NCI-H1092 treated with DMSO at 0.1 percent for 48 hours (cell line): Measurements from ENCODE around the gene SLC39A1.

Source experiments
- DNase-seq: peaks from one replicate; lab custom pipeline; 2025; lab: John Stamatoyannopoulos, UW

SLC39A1 gene

GRCh38 chr1:153977250-153978240, 14.2 kb upstream of the SLC39A1 start, which contains the start of gene JTB:
Gene JTB, minus strand, starts transcription at chr1:153977674. Its CDS starts 422 bp downstream, at chr1:153977252.
- DNase-seq: peak; percentile 87

GRCh38 chr1:153976819-153977249, 13.5 kb upstream of the SLC39A1 start:
- no peak for DNase-seq

DNA sequence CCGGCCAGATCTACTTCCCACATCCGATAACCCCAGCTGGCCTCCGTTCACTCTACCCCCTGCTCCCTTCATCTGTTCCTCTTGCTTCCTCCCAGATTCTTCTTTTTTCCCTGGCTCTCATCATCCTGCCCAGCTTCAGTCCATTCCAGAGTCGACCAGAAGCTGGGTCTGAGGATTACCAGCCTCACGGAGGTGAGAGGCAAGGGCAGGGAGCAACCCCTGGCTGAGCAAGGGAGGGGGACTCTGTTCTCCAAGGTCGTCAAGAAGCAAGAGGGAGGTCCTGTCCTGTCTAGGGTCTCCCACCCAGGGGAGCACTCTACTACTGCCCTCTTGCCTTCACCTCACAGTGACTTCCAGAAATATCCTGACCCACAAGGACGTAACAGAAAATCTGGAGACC, 10.2 kb upstream of the SLC39A1 start:
- DNase-seq: no peak

DNA sequence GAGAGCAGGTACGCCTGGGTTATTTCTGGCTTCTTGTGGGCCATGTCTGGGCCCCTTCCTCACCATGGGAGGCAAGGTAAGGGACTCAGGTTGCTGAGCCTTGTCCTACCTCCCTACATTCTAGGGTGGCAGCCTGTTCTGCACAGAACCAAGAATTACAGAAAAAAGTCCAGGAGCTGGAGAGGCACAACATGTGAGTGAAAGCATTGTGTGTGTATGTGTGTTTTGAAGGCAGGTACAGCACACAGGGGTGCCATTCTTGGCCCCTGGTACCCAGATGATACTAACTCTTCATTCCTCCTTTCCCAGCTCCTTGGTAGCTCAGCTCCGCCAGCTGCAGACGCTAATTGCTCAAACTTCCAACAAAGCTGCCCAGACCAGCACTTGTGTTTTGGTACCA, 9.7 kb upstream of the SLC39A1 start:
- DNase-seq: no peak

GRCh38 chr1:153970346-153970745, 7.0 kb upstream of the SLC39A1 start:
- DNase-seq: no peak

- no peak for DNase-seq
These were observed 5.6 kb upstream of the SLC39A1 start for GRCh38 chr1:153968972-153969371.

DNA sequence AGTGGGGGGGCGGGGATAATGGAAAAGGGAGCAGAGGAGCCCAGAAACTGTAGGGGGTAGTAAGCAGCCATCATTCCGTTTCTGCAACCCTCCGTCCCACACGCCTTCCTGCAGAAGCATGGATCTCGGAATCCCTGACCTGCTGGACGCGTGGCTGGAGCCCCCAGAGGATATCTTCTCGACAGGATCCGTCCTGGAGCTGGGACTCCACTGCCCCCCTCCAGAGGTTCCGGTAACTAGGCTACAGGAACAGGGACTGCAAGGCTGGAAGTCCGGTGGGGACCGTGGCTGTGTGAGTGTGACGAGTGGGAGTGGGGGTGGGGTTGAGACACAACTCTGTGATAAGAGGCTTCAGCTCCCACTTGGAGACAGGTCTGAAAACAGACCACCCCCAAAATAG, 5.1 kb upstream of the SLC39A1 start:
- peak; percentile 55 for DNase-seq

DNA sequence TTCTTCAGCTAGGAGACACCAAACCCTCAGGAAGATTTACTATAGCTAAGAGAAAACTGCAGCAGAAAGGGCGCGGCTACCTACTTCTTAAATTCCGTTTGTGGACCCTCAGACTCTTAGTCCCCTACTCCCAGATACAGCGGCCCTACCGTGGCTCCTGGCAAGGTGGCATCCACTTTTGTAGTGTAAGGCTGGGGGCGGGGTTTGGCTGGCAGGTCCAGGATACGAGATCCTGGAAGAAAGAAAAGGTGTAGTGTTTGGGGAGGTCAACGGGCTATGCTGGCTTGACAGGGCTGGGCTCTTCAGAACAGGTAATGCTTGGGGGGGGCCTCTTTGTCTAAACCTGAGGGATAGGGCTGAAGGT, 4.6 kb upstream of the SLC39A1 start:
- DNase-seq: no peak

DNA sequence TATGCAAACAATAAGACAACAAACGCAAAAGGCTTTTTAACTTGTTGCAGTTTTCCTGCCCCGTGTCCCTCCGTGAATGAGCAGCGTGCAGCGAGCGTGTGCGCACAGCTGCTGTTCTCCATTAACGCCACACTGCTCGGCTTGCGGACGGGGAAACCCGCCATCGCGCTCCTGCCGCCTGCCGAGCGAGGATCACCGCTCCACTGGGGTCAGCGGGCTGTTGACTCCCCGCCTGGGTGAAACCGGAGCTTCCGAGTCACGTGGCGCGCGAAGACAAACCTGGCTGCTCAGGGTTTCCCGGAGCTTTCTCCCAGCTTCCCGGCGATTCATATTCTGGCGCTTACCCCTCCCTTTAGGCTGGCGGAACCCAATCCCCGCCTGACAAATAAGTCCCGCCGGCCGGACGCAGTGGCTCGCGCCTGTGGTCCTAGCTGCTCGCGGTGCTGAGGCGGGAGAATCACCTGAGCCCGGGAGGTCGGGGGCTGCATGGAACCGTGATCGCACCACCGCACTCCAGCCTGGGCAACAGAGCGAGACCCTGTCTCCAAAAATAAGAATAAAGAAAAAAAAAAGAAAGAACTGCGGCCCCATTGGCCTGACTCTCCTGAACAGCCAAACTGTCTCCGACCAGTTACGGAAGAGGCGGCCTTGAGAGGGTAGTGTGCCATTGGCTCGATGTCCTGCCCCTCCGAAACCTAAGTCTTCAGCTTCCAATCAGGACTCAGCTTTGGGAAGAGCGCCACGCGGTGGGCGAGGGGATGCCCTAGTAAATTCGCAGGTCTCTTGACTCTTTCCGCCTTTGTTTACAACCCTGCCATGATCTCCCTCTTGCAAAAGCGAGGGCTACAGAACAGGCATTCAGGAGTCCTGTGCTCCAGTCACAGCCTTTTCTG, 4.0 kb upstream of the SLC39A1 start, which contains the start of gene CREB3L4:
Gene CREB3L4, plus strand, starts transcription at position 796 of the 893 bp plus-strand sequence. CDS start 624 bp downstream, outside the sequence.
- peak; percentile 100 for DNase-seq

DNA sequence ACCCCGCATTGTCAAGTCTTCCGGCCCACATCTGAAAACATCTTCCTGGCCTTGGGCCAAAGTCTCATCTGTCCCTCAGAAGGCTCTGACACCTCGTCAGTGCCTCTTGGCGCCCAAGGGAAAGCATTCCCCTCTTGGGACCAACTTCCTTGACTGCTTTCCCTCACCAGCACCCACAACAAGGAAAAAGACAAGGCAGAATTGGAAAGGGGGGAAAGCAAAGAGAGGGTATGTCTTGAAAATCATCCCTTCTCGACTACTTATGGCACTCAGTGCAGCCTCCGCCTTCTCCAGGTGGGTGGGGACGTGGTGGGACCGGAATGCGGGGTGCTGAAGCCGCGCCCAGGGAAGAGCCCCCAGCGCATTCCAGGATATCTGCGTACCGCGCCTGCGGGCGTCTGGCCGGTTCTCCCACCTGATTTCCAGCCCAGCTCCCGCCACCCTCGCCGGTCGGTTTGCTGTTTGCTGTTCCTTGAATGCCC, 554 bp upstream of the SLC39A1 start:
- DNase-seq: peak; percentile 51

- no peak for DNase-seq
These were observed 978 bp downstream of the SLC39A1 start for GRCh38 chr1:153962088-153963029.

- no peak for DNase-seq
These were observed 1.9 kb downstream of the SLC39A1 start for GRCh38 chr1:153961421-153961820.

DNA sequence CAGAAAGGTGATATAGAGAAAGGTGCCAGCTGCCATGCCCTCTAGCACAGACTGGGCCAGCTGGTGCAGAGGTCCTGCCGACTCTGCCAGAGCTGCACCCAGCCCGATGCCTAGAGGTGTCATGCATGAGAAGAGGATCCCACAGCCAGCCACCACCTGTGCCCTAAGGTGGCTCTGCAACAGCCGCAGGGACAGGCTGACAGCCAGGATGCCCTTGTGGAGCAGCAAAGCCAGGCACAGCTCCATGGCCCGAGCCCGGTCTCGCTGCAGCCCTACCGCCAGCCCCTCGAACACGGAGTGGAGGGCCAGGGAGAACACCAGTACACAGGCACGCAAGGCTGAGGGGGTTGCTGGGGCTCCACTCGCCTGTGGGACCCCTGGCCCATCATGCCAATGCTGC, 3.1 kb downstream of the SLC39A1 start:
- DNase-seq: no peak

DNA sequence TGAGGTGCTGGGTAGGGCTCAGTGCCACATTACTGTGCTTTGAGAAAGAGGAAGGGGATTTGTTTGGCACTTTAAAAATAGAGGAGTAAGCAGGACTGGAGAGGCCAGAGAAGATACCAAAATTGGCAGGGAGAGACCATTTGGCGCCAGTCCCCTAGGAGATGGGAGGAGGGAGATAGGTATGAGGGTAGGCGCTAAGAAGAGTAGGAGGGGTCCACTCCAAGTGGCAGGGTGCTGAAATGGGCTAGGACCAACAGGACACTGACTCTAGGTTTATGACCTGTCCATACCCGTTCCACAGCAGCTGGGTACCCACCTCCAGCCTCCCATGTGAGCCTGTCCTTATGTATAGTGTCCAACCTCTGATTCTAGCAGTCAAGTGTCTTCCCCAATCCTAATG, 3.9 kb downstream of the SLC39A1 start:
- DNase-seq: no peak

DNA sequence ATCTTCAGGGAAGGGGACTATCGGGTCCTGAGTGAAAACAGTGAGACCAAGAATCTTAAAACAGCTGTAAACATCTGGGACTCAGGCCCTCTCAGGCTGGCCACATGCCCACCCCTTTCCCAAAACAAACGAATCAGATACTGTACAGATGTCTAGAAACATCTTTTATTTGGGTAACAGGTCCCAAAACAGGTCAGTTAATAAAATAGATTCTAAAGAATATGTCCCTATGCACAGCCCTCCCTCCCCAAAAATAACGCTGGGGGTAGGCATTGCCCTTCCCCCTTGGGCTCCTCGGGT, 4.4 kb downstream of the SLC39A1 start:
- DNase-seq: no peak

DNA sequence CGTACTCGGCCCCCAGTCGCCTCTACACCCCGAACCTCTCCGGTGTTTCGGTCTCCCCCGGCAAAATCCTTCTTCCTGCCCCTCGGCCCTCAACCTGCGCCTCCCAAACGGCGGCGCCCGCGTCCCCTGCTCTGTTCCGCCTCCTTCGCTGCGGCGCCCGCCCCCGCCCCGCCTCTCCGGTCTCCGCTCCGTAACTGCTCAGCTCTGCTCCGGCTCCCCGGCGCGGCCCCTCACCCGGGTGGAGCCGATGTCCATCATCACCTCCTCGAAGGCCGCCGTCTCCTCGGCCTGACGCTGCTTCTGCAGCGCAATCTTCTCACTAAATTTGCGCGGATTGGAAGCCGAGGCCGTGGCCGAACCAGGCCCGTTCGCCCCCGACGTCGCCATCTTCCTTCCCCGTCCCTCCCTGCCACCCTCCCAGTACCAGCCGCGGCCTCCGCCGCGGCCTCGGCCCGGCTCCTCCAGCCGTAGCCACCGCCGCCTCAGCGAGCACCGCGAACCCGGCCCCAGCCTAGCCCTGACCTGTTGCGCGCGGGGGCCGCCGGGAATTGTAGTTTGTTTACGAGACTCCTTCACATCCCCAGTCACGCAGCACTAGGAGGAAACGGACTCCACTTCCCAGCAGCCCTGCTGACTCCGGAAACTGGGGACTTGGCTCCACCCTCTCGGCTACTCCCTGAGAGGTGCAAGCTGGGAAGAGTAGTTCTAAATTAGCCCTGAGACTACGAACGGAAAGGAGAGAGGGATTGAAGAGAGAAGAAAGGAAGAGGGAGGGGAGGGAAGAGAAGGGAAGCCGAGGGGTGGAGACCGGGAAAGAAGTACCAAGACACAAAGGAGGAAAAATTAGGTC, 5.0 kb downstream of the SLC39A1 start, which contains the start of gene CRTC2:
Gene CRTC2, minus strand, starts transcription at position 502 of the 850 bp plus-strand sequence. Its CDS starts 115 bp downstream, at position 387.
- DNase-seq: peak; percentile 100

DNA sequence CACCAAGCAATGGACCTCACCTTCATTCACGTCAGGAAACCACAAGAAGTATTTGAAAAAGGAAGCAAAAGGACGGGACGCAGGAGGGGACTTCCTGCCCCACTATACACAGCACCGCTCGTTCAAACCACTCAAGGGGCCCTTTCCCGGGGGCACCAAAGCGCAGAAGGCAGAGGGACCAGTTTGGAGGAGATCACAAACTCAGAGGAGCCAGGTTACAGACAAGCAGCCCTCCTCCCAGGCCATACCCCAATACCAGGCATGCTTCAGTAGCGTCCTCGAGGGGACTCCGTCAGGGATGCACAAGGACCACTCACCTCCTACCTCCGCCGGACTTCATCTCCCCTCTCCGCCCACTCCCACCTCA, 5.6 kb downstream of the SLC39A1 start:
- no peak for DNase-seq

DNA sequence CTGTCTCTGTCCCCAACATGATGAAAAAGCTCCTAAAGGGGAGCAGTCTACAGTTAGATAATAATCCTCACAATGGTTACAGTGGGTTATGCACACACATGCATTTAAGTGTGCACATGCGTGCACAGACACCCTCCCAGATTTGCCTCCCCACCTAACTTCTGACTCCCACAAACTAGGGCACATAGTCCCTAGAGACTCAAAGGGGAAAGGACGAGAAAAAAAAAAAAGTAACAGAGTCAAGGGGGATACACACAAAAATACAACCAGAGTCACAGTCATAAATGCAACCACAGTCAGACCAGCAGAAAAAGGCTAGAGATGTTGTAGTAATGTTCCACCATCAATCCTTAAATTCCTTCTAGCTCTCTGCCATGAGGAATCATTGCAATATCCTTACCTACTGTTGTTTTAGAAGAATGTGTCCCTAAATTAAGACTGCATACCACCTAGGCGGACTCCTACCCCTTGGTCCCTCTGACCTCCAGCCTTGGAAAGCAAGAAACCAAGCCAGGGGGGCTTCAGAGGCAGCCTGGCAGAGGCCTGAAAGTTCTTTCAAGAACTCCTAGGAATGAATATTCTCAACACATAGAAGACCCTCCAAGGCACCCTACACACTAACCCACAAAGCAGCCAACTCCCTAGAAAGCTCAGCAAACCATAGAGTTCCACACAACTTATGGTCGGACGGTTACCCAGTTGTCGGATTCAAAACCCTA, 6.2 kb downstream of the SLC39A1 start:
- DNase-seq: no peak

GRCh38 chr1:153954826-153955225, 8.5 kb downstream of the SLC39A1 start:
- no peak for DNase-seq
